Peyer's patch (tissue), 4 donors: ENCODE results near the gene TRERF1. TPM values are rescaled to one million over a fixed set of nuclear protein-coding genes. Genes with fewer than 3 reads are reported as not detected.
"Not testable (repeated sequence)": the region's sequence is repeated elsewhere in the genome, so short reads cannot be mapped to it uniquely, and the experiment has no call there.

Experiments
- DNase-seq, 3 donors: peaks; one replicate each; pipeline ENCODE4 v3.0.0-alpha.2; 2017 to 2019
- H3K27ac ChIP-seq, 4 donors: fragments of 200-600 bp; sonication (generic); one replicate each; pipeline ENCODE4 v1.5.1; 2016 to 2019
- H3K27me3 ChIP-seq, 2 donors: fragments of 200-600 bp; sonication (generic); one replicate each; pipeline ENCODE4 v1.5.1; 2019
- H3K36me3 ChIP-seq, 3 donors: fragments of 200-600 bp; sonication (generic); one replicate each; pipeline ENCODE4 v1.5.1; 2016 to 2019
- H3K4me1 ChIP-seq, 4 donors: fragments of 200-600 bp; sonication (generic); one replicate each; pipeline ENCODE4 v1.5.1; 2016 to 2019
- H3K4me3 ChIP-seq, 4 donors: fragments of 200-600 bp; sonication (generic); 1 replicate in 3 of 4; 2 replicates in 1 of 4; pipeline ENCODE4 v1.5.1; 2016 to 2019; ENCODE audit warnings: mild to moderate bottlenecking in 1 of 4
- H3K9me3 ChIP-seq, 4 donors: fragments of 200-600 bp; sonication (generic); one replicate each; pipeline ENCODE4 v1.5.1; 2016 to 2019; ENCODE audit warnings: mild to moderate bottlenecking in 1 of 4
- CTCF ChIP-seq, 6 experiments: fragments of 450-650 bp in 4 of 6; fragments of 200-600 bp in 2 of 6; sonication (generic) in 1 of 6; IDR thresholded peaks; one replicate each; pipeline ENCODE4 v1.5.1; 2017 to 2019; ENCODE audit warnings: antibody characterized with exemption in 6 of 6, mild to moderate bottlenecking in 3 of 6, moderate library complexity in 1 of 6
- POLR2A ChIP-seq, 2 donors: fragments of 450-650 bp; IDR thresholded peaks; one replicate each; pipeline ENCODE4 v1.5.1; 2017; ENCODE audit warnings: antibody characterized with exemption in 2 of 2, mild to moderate bottlenecking in 2 of 2, moderate library complexity in 2 of 2
- total RNA-seq, 4 donors: library from RNA; depleted of rRNA; stranded (reverse); fragments of >200 nt; gene quantifications; one replicate each; pipeline ENCODE4 v1.1.0, GENCODE V29; 2016

TRERF1 gene
- total RNA-seq, 4 donors from 2014 or later, result 4.6 to 28.1 (median 8.5) TPM

GRCh38 chr6:42335896-42336295, 115.8 kb downstream of the TRERF1 start:
- H3K36me3 ChIP-seq, result no peaks in the 10 kb centered on the region
- H3K4me1 ChIP-seq, result peaks cover 0 to 13% (median 0%) of the 10 kb centered on the region in 4 donors
- DNase-seq, result no peak
- no peak overlapping the region for H3K4me3 ChIP-seq
- H3K27me3 ChIP-seq, result no peaks in the 10 kb centered on the region
- no peak for TF ChIP-seq POLR2A (IDR thresholded peaks at IDR 0.05)
- TF ChIP-seq CTCF (IDR thresholded peaks at IDR 0.05), result no peak
- H3K9me3 ChIP-seq, result no peaks in the 10 kb centered on the region
- H3K27ac ChIP-seq, result no peak overlapping the region

GRCh38 chr6:42334870-42335269, 116.9 kb downstream of the TRERF1 start:
- H3K4me3 ChIP-seq, result no peak overlapping the region
- H3K27me3 ChIP-seq, result no peaks in the 10 kb centered on the region
- no peak overlapping the region for H3K27ac ChIP-seq
- H3K36me3 ChIP-seq, result no peaks in the 10 kb centered on the region
- DNase-seq, result no peak
- no peaks in the 10 kb centered on the region for H3K9me3 ChIP-seq
- H3K4me1 ChIP-seq, result peaks cover 0 to 13% (median 0%) of the 10 kb centered on the region in 4 donors
- TF ChIP-seq CTCF (IDR thresholded peaks at IDR 0.05) (no peak), POLR2A (IDR thresholded peaks at IDR 0.05) (no peak)

GRCh38 chr6:42333612-42334011, 118.1 kb downstream of the TRERF1 start:
- TF ChIP-seq CTCF (IDR thresholded peaks at IDR 0.05), result no peak
- no peak for TF ChIP-seq POLR2A (IDR thresholded peaks at IDR 0.05)
- Histone ChIP-seq H3K9me3 (no peaks in the 10 kb centered on the region), H3K4me1 (peaks cover 0 to 8% (median 0%) of the 10 kb centered on the region in 4 donors), H3K27me3 (no peaks in the 10 kb centered on the region), H3K4me3 (no peak overlapping the region), H3K27ac (no peak overlapping the region), H3K36me3 (no peaks in the 10 kb centered on the region)
- no peak for DNase-seq

GRCh38 chr6:42332916-42333315, 118.8 kb downstream of the TRERF1 start:
- H3K27ac ChIP-seq, result no peak overlapping the region

GRCh38 chr6:42331019-42331418, 120.7 kb downstream of the TRERF1 start:
- no peak overlapping the region for H3K27ac ChIP-seq
- no peak overlapping the region for H3K4me3 ChIP-seq
- H3K36me3 ChIP-seq, result no peaks in the 10 kb centered on the region
- no peaks in the 10 kb centered on the region for H3K4me1 ChIP-seq
- no peaks in the 10 kb centered on the region for H3K27me3 ChIP-seq
- H3K9me3 ChIP-seq, result no peaks in the 10 kb centered on the region
- no peak for DNase-seq
- no peak for TF ChIP-seq POLR2A (IDR thresholded peaks at IDR 0.05)
- no peak for TF ChIP-seq CTCF (IDR thresholded peaks at IDR 0.05)

More at GRCh38 chr6:42332916-42333315, 118.8 kb downstream of the TRERF1 start:
- Histone ChIP-seq H3K4me1 (peaks cover 0 to 2% (median 0%) of the 10 kb centered on the region in 4 donors), H3K9me3 (no peaks in the 10 kb centered on the region), H3K27me3 (no peaks in the 10 kb centered on the region), H3K4me3 (no peak overlapping the region), H3K36me3 (no peaks in the 10 kb centered on the region)
- DNase-seq, result no peak
- TF ChIP-seq POLR2A (IDR thresholded peaks at IDR 0.05), result no peak
- no peak for TF ChIP-seq CTCF (IDR thresholded peaks at IDR 0.05)

- H3K27ac ChIP-seq, result no peak overlapping the region
- H3K9me3 ChIP-seq, result no peaks in the 10 kb centered on the region
- no peak overlapping the region for H3K4me3 ChIP-seq
- H3K27me3 ChIP-seq, result no peaks in the 10 kb centered on the region
- DNase-seq, result no peak
- no peaks in the 10 kb centered on the region for H3K4me1 ChIP-seq
- TF ChIP-seq CTCF (IDR thresholded peaks at IDR 0.05), result no peak
- TF ChIP-seq POLR2A (IDR thresholded peaks at IDR 0.05), result no peak
- H3K36me3 ChIP-seq, result no peaks in the 10 kb centered on the region
These were observed 125.5 kb downstream of the TRERF1 start for GRCh38 chr6:42326248-42326647.

GRCh38 chr6:42324656-42325324, 126.9 kb downstream of the TRERF1 start:
- not testable (repeated sequence) for H3K36me3 ChIP-seq, H3K27ac ChIP-seq, H3K4me1 ChIP-seq, H3K27me3 ChIP-seq, DNase-seq, H3K9me3 ChIP-seq, H3K4me3 ChIP-seq
